ENCODE data around the gene HECW1.

DNA sequence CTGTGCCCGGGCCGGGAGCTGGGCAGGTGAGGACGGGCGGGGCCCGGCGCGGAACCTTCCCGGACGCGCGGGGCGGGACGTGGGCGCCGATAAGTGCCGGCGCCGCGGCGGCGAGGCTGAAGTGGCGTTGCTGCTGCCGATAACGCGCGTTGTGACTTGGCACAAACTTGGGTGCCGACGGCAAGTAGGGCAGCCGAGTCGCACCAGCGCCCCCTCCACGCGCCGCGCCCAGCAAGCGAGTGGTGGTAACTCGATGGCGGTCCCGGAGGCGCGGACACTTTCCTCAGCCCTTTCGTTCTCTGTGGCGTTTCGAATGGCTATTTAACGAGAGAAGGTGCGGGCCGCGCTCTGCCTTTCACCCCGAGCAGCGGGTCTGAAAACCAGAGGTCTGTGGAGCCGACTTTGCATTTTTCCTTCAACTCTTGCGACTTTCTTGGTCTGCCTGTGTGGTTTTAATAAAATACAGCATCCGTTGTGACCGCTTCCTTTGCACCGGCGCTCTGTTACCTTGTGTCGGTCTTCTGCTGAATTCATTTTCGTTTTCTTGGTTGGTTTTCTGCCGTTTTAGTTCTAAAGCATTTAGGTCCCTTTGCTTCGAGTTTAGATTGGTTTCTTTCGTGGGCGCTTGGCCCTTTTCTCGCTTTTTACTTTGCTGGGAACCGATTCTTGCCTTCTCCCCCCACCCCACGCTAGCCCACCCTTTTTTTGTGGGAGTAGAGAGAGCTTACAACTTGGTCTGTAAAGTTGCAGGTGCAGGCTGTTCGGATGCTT, 471.2 kb downstream of the HECW1 start:
- TF ChIP-seq POLR2A (IDR thresholded peaks at IDR 0.05; ENCODE audit: low read depth, low read length), result peak; percentile 27; the same call in 1 of the 2 replicates
- TF ChIP-seq POLR2AphosphoS5 (IDR thresholded peaks at IDR 0.05; ENCODE audit: low read depth, low read length), result peak; percentile 11

Measured in GM12891 (cell line).